HG03469 (cell line): ENCODE measurements around the gene TPSAB1.
"Not testable (repeated sequence)": the region's sequence is repeated elsewhere in the genome, so short reads cannot be mapped to it uniquely, and the experiment has no call there.

Source experiments
- ATAC-seq: cut with Tn5 transposase; IDR thresholded peaks from one replicate; pipeline ENCODE4 v1.9.1; 2021; ENCODE audit warnings: mild to moderate bottlenecking, moderate library complexity, moderate number of reproducible peaks; ENCODE audit not compliant: unreplicated experiment

The TPSAB1 gene

DNA sequence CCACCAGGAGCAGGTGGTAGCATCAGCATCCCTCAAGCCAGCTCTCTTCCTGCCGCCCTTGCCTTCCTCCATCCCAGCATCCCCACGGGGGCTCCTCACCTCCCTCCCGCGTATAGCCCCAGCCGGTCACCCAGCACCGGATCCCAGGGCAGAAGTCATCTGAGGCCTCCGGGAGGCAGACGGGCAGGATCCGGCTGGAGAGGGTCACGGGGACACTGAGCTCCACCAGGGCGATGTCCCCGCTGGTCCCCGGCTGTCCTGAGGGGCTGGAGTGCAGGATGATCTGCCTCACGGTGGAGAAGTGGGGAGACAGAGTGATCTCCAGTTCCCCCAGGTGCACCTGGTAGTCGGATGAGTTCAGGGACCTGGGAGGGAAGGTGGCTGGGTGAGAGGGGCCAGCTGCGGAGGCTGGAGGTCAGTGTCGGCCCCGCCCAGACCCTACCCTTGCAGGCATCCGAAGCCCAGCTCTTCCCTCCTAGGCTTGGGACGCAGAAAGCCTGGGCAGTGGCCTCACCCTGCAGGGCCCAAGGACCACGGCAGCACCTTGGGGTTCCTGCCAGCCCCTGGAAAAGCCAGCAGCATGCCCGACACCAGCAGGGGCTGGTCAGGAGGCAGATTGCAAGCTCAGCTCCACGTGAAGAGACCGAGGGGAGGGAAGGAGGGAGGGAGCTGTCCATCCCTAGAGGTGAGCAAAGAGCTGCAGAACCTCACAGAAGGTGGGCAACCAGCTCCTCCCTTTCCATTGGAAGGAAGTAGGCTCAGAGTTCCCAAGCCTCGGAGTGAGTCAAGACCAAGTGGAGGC, 17.8 kb upstream of the TPSAB1 start:
- no peak for ATAC-seq

DNA sequence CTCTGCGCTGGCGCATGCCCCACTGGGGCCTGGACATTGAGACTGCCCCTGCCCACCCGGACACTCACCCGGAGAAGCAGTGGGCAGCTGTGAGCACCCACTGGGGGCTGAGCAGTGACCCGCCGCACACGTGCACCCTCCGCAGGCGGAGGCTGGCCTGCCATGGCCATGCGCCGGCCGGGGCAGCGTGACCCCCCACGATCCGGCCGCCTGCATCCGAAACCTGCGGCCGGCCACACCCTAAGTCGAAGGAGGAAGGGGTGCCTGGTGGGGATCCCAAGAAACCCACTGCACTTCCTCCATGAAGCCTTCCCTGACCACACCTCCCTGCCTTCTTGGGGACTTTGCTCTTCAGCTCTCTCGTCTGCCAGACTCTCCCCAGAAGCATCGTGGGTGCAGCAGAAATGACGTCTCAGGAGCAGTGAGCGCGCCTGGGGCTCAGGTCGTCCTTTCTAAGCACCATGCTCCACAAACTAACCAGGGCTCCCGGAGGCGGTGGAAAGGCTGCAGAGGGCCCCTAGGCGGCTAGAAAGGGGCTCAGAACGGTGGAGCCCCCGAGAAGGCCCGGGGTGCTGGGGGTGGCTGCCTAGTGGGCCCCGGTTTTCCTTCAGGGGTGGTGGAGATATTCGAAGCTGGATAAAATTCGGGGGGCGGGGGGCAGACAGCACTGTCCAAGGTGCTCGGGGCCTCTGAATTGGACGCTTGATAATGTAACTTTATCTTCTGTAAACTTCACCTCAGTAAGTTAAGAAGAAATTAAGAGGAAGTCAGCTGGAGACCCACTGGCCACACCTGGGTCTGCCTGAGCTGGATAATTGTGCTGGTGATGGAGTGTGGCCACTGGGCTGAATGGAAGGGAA, 16.9 kb upstream of the TPSAB1 start:
- ATAC-seq = no peak

DNA sequence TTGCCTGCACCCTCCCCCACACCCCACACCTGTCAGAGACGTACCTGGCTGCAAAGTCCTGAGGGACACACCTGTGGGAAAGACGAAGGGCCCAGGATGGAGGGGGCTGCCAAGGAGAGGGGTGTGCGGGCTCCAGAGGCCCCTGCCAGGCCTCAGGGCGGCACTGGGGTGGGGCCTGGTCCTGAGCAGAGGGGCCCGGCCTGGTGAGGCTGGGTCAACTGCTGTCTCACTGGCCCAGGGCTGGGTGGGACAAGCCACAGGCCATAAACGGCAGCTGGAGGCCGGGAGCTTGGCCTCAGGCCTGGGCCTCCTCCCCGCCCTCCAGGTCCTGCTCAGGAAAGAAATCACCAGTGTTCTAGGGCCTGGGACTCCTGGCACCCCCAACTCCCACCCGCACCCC, 15.9 kb upstream of the TPSAB1 start:
- no peak for ATAC-seq

DNA sequence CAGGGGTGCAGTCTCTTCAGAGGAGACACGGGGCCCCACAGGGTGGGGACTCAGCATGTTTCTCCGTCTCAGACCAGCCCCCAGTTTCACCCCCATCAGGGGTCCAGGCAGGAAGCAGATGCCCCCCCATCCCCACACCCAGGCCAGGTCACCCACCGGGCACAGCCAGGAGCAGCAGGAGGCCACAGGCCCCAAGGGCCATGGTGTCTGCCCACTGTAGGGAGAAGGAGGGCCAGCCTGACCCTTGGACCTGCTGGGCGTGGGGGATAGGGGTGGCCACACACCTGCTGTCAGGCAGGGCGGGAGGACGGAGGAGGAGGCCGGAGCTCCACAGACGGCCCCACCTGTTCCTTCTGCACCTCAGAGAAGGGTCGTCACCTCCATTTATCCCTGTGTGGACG, 15.5 kb upstream of the TPSAB1 start, which contains the start of gene TPSG1:
Gene TPSG1 (minus strand): TSS at position 218 of the 401 bp plus-strand sequence. CDS start 16 bp downstream, at position 202.
- no peak for ATAC-seq

DNA sequence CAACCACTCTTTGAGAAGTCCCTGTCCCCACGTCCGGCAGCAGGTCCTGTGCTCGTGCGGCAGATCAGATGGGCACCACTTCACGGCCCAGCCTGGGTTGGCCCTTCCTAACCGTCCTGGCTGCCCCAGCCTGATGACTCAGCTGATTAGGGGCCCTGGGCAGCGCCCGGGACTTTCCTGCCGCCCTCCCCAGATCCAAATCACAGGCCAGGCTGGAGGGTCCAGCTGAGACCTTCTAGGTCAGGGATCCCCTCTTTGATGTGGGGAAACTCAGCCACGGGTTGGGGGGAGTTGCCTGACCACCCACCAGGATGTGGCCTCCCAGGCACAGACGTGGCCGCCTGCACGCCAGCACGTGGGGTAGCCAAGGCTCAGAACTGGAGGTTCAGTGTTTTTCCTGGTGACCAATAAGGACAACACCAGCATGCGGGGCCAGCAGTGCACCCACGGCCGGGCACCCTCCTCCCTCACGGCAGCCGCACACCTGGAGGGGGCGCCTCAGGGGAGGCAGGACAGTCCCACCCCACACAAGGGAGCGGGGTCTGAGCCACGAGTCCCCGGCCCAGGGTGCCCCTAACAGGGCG, 14.7 kb upstream of the TPSAB1 start:
- ATAC-seq = not testable (repeated sequence)

DNA sequence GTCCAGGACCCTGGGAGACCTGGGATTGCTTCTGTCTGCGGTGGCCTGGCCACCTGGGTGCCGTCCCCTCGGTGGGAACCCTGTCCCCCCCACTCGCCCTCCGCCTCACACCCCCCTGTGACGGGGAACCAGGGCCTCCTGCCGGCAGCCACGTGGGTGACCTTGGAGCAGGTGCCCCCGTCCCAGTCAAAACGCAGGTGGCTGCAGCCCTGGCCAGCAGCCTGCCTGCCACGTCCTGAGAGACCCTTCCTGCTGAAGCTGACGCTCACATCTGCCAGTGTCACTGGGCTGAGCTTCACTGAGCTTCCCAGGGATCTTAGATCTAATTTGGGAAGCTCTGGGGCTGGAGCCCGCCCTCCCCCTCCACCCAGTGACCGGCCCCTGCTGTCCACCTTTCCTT, 13.8 kb upstream of the TPSAB1 start:
- ATAC-seq = not testable (repeated sequence)

DNA sequence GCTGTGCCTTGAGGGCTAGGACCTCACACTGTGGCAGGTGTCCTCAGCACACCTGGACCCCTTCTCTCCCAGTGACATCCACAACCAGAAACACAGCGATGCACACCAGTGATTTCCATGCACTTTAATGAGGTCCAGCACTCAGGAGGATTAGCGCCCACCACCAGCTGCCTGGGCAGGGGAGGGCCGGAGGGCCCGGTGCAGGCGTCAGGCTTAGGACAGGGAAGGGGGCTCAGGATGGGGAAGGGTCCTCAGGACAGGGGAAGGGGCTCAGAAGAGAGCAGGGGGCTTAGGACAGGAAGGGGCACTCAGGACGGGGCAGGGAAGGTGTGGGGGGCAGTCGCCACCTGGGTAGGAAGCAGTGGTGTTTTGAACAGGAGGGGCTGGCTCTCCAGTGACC, 12.3 kb upstream of the TPSAB1 start:
- ATAC-seq = not testable (repeated sequence)

DNA sequence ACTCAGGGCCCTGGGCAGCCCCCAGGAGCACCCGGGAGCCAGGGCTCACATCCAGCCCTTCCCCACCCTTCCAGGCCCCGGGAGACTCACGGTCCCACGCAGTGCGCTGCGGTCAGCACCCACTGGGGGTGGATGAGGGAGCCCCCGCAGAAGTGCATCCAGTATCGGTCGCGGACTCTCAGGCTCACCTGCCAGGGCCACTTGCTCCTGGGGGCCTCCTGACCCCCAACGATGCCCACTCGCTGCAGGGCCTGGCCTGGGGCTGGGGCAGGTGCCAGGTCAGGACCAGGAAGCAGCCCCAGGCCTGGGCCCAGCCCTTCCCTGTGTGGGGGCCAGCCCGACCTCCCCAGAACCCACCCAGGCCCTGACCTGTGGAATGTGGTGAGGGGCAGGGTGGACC, 11.0 kb upstream of the TPSAB1 start:
- not testable (repeated sequence) for ATAC-seq

DNA sequence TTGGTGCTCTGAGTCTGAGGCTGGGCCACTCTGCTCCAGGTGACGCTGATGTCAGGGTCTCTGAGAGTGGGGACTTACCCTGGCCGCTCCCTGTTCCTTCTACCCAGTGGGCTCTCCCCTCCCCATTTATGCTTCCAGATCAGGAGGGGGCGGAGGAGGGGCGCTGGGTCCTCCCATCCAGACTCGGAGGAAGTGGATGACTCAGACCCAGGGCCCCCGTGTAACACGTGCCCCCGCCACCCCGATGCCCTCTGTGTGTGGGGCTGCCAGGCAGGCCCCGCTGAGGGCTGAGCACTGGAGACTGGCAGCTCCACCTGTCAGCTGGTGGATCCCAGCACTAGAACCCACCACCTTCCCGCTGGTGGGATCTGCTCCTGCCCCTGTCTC, 10.4 kb upstream of the TPSAB1 start, which contains the start of gene TPSB2:
Gene TPSB2 (minus strand): TSS at position 101 of the 387 bp plus-strand sequence. CDS start 233 bp downstream, outside the sequence.
- ATAC-seq = not testable (repeated sequence)

DNA sequence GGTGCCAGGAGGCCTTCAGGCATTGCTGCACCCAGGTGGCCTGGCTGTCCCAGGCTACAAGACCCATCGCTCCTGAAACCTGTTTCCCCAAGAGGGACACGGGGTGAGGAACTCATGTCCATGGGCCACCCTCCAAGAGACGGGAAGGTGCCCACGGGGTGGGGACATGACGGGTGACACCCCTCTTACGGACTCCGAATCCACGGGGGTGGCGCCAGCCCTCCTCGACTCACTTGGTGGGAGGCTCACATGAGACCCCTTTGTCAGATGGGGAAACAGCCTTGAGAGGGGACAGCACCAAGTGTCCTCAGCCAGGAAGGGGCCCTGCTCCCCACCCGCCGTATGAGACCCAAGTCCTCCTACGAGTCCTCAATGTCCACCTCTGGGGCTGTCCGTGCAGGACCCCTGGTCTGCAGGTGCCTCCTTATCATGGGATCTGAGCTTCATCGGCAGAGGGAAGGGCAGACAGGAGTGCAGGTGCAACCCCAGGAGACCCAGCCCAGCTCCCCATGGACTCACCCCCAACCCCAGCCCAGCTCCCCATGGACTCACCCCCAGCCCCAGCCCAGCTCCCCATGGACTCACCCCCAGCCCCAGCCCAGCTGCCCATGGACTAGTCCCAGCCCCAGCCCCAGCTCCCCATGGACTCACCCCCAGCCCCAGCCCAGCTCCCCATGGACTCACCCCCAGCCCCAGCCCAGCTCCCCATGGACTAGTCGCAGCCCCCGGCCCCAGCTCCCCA, 9.9 kb upstream of the TPSAB1 start:
- not testable (repeated sequence) for ATAC-seq

DNA sequence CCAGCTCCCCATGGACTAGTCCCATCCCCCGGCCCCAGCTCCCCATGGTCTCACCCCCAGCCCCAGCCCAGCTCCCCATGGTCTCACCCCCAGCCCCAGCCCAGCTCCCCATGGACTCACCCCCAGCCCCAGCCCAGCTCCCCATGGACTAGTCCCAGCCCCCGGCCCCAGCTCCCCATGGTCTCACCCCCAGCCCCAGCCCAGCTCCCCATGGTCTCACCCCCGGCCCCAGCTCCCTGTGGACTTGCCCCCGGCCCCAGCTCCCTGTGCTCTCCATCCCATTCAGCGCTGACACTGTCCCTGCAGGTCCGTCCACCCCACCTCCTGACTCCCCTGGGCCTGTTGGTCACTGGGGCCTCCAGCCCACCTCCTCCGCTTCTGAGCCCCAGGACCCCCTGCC, 9.2 kb upstream of the TPSAB1 start:
- ATAC-seq = not testable (repeated sequence)

DNA sequence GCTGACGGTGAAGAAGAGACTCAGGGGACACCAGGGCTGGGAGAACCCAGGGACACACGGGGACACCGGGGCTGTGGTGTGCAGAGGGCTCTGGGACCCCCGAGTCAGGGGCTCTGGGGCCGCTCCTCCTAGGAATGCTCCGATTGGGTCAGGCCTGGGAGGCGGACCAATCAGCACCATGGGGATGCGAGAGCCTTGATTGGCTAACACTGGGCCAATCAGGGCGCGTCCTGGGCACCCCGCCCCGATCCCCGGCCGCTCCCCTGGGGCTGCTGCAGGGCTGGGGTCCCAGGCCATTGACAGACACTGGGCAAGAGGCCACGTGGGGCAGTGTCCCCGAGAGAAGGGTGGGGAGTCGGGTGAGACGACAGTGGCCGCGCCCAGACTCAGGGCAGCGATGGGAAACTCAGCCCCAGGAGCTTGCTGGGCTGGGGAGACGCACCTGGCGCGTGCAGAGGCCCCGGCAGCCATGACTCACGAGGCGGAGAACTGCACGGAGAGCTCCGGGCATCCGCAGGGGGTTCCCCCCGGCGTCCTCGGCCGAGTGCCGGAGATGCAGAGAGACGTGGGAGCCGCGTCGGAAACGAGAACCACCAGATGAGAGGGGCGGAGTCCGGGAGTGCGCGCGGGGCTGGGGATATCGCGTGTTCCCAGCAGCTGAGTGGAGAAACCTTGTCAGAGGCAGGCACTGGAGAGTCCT, 8.3 kb upstream of the TPSAB1 start:
- ATAC-seq = not testable (repeated sequence)

DNA sequence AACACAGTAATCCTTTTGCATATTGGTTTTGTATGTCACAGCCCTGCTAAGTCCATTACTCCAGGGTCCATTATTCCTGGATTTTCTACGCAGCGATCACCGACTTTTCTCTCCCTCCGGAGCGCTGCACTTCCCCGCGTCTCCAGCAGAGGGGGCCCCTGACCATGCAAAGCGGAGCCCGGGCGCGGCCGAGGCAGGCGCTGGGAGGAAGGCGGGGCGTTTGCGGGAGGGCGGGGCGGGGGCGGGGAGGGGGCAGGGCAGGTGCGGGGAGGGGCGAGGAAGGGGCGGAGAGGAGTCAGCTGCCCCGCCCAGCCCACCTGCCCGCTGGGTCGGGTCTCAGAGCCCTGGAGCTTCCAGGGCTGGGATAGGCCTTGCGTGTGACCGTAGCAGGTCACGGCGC, 3.8 kb upstream of the TPSAB1 start:
- ATAC-seq = not testable (repeated sequence)

DNA sequence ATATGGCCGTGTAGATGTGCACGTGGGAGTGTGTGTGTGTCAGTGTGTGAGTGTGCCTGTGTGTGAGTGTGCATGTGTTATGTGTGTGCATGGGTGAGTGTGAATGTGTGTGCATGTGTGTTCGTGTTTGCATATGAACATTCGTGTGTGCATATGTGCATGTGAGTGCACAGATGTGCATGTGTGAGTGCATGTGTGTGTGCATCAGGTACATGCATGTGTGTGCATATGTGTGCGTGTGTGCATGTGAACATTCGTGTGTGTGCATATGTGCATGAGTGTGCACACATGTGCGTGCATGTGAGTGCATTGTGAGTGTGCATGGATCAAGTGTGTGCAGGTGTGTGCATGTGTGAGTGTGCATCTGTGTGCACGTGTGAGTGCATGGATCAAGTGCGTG, 2.5 kb upstream of the TPSAB1 start:
- no peak for ATAC-seq

DNA sequence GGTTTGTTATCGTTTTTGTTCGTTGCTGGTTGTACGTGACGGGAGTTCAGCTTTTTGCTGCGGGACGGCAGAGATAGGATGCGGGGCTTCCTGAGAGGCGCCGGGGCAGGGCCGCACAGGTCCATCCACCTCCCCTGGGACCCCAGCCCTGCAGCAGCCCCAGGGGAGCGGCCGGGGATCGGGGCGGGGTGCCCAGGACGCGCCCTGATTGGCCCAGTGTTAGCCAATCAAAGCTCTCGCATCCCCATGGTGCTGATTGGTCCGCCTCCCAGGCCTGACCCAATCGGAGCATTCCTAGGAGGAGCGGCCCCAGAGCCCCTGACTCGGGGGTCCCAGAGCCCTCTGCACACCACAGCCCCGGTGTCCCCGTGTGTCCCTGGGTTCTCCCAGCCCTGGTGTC, 1.6 kb upstream of the TPSAB1 start:
- ATAC-seq = not testable (repeated sequence)

DNA sequence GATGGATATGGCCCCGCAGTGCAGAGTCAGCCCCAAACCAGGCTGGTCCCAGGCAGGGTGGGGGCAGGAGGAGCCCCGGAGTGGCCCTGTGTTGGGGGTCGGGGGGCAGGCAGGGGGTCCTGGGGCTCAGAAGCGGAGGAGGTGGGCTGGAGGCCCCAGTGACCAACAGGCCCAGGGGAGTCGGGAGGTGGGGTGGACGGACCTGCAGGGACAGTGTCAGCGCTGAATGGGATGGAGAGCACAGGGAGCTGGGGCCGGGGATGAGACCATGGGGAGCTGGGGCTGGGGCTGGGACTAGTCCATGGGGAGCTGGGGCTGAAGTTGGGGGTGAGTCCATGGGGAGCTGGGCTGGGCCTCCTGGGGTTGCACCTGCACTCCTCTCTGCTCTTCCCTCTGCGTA, 930 bp upstream of the TPSAB1 start:
- not testable (repeated sequence) for ATAC-seq

DNA sequence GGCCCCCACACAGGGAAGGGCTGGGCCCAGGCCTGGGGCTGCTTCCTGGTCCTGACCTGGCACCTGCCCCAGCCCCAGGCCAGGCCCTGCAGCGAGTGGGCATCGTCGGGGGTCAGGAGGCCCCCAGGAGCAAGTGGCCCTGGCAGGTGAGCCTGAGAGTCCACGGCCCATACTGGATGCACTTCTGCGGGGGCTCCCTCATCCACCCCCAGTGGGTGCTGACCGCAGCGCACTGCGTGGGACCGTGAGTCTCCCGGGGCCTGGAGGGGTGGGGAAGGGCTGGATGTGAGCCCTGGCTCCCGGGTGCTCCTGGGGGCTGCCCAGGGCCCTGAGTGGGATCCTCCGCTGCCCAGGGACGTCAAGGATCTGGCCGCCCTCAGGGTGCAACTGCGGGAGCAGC, 576 bp downstream of the TPSAB1 start:
- not testable (repeated sequence) for ATAC-seq

DNA sequence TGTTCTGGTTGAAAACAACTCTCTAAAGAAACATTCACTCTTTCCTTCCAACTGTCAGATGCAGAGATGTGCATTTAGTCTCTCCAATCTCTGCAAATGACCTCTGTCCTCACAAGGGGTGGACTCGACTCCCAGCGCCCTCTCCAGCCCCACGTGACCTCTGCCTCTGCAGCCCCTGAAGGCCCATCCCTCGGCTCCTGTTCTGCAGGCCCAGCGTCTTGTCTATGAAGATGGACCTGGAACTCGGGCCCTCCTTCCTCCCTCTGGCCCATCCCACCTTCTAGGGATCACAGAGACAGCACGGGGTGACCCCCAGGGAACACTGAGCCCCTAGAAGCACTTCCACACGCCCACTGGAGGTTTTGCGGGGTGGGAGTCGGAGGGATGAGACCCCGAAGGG, 2.9 kb downstream of the TPSAB1 start:
- ATAC-seq = not testable (repeated sequence)

DNA sequence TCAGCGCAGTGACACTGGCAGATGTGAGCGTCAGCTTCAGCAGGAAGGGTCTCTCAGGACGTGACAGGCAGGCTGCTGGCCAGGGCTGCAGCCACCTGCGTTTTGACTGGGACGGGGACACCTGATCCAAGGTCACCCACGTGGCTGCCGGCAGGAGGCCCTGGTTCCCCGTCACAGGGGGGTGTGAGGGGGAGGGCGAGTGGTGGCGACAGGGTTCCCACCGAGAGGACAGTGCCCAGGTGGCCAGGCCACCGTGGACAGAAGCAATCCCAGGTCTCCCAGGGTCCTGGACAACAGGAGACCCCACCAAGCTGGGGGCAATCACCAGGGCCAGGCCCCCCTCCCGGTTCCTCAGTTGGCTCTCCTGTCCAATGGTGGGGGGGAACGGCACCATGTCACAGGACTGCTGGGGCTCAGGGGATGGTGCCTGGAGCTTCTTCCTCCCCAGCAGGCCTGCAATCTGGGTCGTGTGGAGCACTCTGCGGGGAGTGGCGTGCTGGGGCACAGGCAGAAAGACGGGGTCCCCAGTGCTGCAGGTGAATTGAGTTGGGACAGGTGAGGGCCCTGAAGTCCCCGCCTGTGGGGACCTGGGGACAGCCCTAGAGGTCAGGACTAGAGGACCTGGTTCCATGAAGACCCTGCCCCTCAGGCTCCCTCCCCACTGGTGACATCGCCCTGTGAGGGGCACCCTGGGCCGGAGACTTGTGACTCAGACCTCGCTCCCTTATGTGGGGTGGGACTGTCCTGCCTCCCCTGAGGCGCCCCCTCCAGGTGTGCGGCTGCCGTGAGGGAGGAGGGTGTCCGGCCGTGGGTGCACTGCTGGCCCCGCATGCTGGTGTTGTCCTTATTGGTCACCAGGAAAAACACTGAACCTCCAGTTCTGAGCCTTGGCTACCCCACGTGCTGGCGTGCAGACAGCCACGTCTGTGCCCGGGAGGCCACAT, 3.7 kb downstream of the TPSAB1 start:
- not testable (repeated sequence) for ATAC-seq
